B cell (primary cell): ENCODE measurements around the gene TTC38. TPM values are rescaled to one million over a fixed set of nuclear protein-coding genes. Genes with fewer than 3 reads are reported as not detected.

ENCODE experiments used
- ATAC-seq: fragments of 200-7000 bp; cut with Tn5 transposase; one replicate; pipeline ENCODE4 v1.10.0; 2021; ENCODE audit warnings: low read depth, mild to moderate bottlenecking, moderate number of reproducible peaks, moderate library complexity
- CTCF ChIA-PET: fragments of 350-600 bp; sonication (Branson Sonifier 250); formaldehyde crosslinking; loops from one replicate; lab custom pipeline; 2021; ENCODE audit warnings: antibody characterized with exemption, inconsistent platforms; lab: Charles Lee
- POLR2A ChIA-PET: fragments of 350-600 bp; sonication (Branson Sonifier 250); formaldehyde crosslinking; loops from one replicate; lab custom pipeline; 2021; ENCODE audit warnings: antibody characterized with exemption; lab: Charles Lee
- DNase-seq: peaks from one replicate; pipeline ENCODE4 v3.0.0; 2013
- H2AFZ ChIP-seq: 2 replicates; pipeline ENCODE4 v1.6.1; 2012; ENCODE audit warnings: mild to moderate bottlenecking, low read depth, low read length; ENCODE audit not compliant: insufficient read depth, poor library complexity, severe bottlenecking
- H3K27ac ChIP-seq, 2 donors: 1 replicate in 1 of 2; 2 replicates in 1 of 2; pipeline ENCODE4 v1.5.1; 2012 to 2013; ENCODE audit warnings: low read length in 2 of 2, mild to moderate bottlenecking in 2 of 2, moderate library complexity in 1 of 2
- H3K27me3 ChIP-seq, 4 experiments: fragments of 200-600 bp in 1 of 4; sonication (generic) in 1 of 4; replicated peaks in 1 of 4; 1 replicate in 2 of 4; 2 replicates in 2 of 4; pipeline versions ENCODE4 v1.6.1 to v1.7.0; 2013 to 2016; ENCODE audit warnings: low read length in 3 of 4, mild to moderate bottlenecking in 2 of 4, mixed read lengths in 1 of 4, moderate library complexity in 1 of 4; ENCODE audit not compliant: insufficient read depth in 4 of 4, control insufficient read depth in 3 of 4; ENCODE audit errors: control extremely low read depth in 1 of 4
- H3K36me3 ChIP-seq, 2 experiments: replicated peaks in 1 of 2; 1 replicate in 1 of 2; 2 replicates in 1 of 2; pipeline versions ENCODE4 v1.6.1 to v1.7.1; 2013; ENCODE audit warnings: low read length in 1 of 2; ENCODE audit not compliant: insufficient read depth in 2 of 2, control insufficient read depth in 1 of 2; ENCODE audit errors: control extremely low read depth in 1 of 2, extremely low read depth in 1 of 2
- H3K4me1 ChIP-seq, 2 donors: fragments of 200-600 bp in 1 of 2; sonication (generic) in 1 of 2; 1 replicate in 1 of 2; 2 replicates in 1 of 2; pipeline versions ENCODE4 v1.5.1 to v1.6.1; 2013 to 2017; ENCODE audit warnings: low read length in 2 of 2; ENCODE audit not compliant: control insufficient read depth in 2 of 2, insufficient read depth in 2 of 2
- H3K4me2 ChIP-seq: replicated peaks from 2 replicates; pipeline ENCODE3; 2012; ENCODE audit warnings: mild to moderate bottlenecking, low read depth, low read length; ENCODE audit not compliant: poor library complexity, severe bottlenecking
- H3K4me3 ChIP-seq, 5 experiments: fragments of 200-600 bp in 1 of 5; sonication (generic) in 1 of 5; 1 replicate in 3 of 5; 2 replicates in 2 of 5; pipeline versions ENCODE4 v1.5.1 to v1.7.0; 2011 to 2016; ENCODE audit warnings: low read length in 4 of 5, mild to moderate bottlenecking in 4 of 5, low read depth in 2 of 5, control low read depth in 1 of 5, moderate library complexity in 1 of 5; ENCODE audit not compliant: insufficient read depth in 1 of 5; ENCODE audit errors: control extremely low read depth in 1 of 5, extremely low read depth in 1 of 5
- H3K79me2 ChIP-seq: fragments of 200-600 bp; sonication (generic); one replicate; pipeline ENCODE4 v1.6.0; 2016; ENCODE audit warnings: low read length; ENCODE audit not compliant: control insufficient read depth, insufficient read depth
- H3K9ac ChIP-seq: fragments of 200-600 bp; sonication (generic); 2 replicates; pipeline ENCODE4 v1.6.1; 2017; ENCODE audit warnings: mild to moderate bottlenecking, low read length, moderate library complexity
- H3K9me3 ChIP-seq, 3 donors: one replicate each; pipeline versions ENCODE4 v1.6.1 to v1.7.1; 2013; ENCODE audit warnings: low read length in 2 of 3; ENCODE audit not compliant: control insufficient read depth in 2 of 3, insufficient read depth in 1 of 3; ENCODE audit errors: control extremely low read depth in 1 of 3
- H4K20me1 ChIP-seq: 2 replicates; pipeline ENCODE4 v1.6.0; 2012; ENCODE audit warnings: mild to moderate bottlenecking, low read length; ENCODE audit not compliant: insufficient read depth, control insufficient read depth, poor library complexity, severe bottlenecking
- H3K27ac Mint-ChIP-seq: one replicate; pipeline ENCODE4 v1.8.0; 2021; ENCODE audit warnings: mixed read lengths
- H3K27me3 Mint-ChIP-seq: one replicate; pipeline ENCODE4 v1.8.0; 2021; ENCODE audit warnings: mixed read lengths
- H3K4me1 Mint-ChIP-seq: one replicate; pipeline ENCODE4 v1.8.0; 2021; ENCODE audit warnings: mixed read lengths
- H3K4me3 Mint-ChIP-seq: one replicate; pipeline ENCODE4 v1.8.0; 2021; ENCODE audit warnings: mixed read lengths
- H3K9me3 Mint-ChIP-seq: one replicate; pipeline ENCODE4 v1.8.0; 2022; ENCODE audit warnings: mixed read lengths; ENCODE audit not compliant: insufficient read depth
- EZH2 ChIP-seq: IDR thresholded peaks from 2 replicates; pipeline ENCODE4 v1.6.1; 2012; ENCODE audit warnings: borderline replicate concordance, low read depth, mild to moderate bottlenecking, moderate library complexity, low read length; ENCODE audit not compliant: insufficient read depth, poor library complexity, severe bottlenecking
- WGBS: methylation state at CpG from one replicate; pipeline ENCODE4 v1.1.5; 2013; ENCODE audit warnings: missing lambda C conversion rate; ENCODE audit not compliant: insufficient coverage; 5-methylcytosine and 5-hydroxymethylcytosine counted together
- intact Hi-C: fragments of 100-400 bp; cut with micrococcal nuclease; formaldehyde crosslinking; loops from one replicate; pipeline ENCODE4 v1.10.0; 2022
- polyA plus RNA-seq: library from polyadenylated mRNA; depleted of rRNA; stranded (reverse); fragments of >200 nt; gene quantifications from 2 replicates; pipeline ENCODE4 v1.2.3, GENCODE V29; 2012
- total RNA-seq, 2 donors: library from RNA; stranded (reverse); fragments of 120-200 nt in 1 of 2; gene quantifications; 1 replicate in 1 of 2; 2 replicates in 1 of 2; pipeline versions ENCODE4 v1.2.3 to v1.2.4, GENCODE V29; 2013 to 2022
- TF ChIP-seq, protein P1 (sequence below): fragments of 200-600 bp; IDR thresholded peaks from one replicate; pipeline ENCODE4 v1.8.0; 2022; ENCODE audit warnings: antibody characterized with exemption, mild to moderate bottlenecking

TTC38 gene
- total and polyA plus RNA-seq, 2 donors (not counting 1 experiment from before 2014, with no cell fraction given) = 10.8 to 13.3 TPM

DNA sequence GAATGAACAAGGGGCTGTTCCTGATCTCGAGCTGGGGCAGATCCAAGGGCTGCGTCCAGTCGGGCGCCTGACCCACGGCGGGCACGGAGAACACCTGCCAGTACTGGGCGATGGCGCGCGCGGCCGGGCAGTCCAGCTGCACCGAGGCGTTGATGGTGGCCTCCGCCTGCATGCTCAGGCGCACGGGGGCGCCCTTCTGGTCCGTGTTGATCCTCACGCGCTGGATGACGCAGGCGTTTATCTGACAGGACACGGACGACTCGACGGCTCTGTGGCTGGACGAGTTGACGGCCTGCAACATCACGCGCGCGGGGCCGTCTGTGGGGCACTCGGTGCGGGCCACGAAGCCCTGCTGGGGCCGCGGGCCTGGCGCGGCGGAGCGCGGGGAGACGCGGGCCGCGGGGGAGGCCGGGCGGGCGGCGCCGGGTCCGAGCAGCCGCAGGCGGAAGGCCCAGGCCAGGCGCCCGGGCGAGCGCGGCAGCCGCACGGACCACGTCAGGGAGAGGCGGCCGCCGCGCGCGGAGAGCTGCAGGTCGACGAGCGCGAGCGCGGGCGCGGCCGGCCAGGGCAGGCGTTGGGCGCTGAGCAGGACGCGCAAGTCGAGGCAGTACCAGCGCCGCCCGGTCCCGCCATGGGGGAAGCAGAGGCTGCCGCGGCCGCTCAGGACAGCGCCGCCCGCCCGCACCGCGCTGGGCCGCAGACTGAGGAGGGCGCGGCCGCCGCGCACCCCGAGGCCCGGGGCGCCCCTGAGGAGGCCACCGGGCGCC lies 5.2 kb upstream of the TTC38 start:
- Mint-ChIP-seq H3K9me3 (no peaks in the 10 kb centered on the region), H3K27ac (no peak overlapping the region), H3K27me3 (peaks cover 63% of the 10 kb centered on the region), H3K4me3 (peak overlapping the region; percentile 64), H3K4me1 (peaks cover 12% of the 10 kb centered on the region)
- Histone ChIP-seq H3K36me3 (no peaks in the 10 kb centered on the region), H3K4me2 (peak overlapping the region; percentile 50), H3K4me3 (no peak overlapping the region), H2AFZ (peak overlapping the region; percentile 46), H4K20me1 (no peaks in the 10 kb centered on the region), H3K79me2 (no peaks in the 10 kb centered on the region), H3K27ac (no peak overlapping the region), H3K27me3 (peaks cover 0 to 41% (median 29%) of the 10 kb centered on the region in 4 experiments), H3K9me3 (peaks cover 0 to 17% (median 0%) of the 10 kb centered on the region in 3 donors), H3K4me1 (peaks cover 3 to 4% of the 10 kb centered on the region in 2 donors), H3K9ac (no peak overlapping the region)
- DNase-seq (peak; percentile 52), ATAC-seq (peak; percentile 58)
- CTCF ChIA-PET = interaction anchor here (1.0 kb wide), 1 partner anchor 34 kb away, joined by 3 read pairs; the partner anchor contains the start of gene GTSE1
- POLR2A ChIA-PET = interaction anchor here (1.2 kb wide), 1 partner anchor 34 kb away, joined by 3 read pairs; the partner anchor contains the start of gene GTSE1
- WGBS = 16% methylated on average over 109 of the region's 109 CpGs
- no peak for TF ChIP-seq EZH2
- TF ChIP-seq, protein P1, sequence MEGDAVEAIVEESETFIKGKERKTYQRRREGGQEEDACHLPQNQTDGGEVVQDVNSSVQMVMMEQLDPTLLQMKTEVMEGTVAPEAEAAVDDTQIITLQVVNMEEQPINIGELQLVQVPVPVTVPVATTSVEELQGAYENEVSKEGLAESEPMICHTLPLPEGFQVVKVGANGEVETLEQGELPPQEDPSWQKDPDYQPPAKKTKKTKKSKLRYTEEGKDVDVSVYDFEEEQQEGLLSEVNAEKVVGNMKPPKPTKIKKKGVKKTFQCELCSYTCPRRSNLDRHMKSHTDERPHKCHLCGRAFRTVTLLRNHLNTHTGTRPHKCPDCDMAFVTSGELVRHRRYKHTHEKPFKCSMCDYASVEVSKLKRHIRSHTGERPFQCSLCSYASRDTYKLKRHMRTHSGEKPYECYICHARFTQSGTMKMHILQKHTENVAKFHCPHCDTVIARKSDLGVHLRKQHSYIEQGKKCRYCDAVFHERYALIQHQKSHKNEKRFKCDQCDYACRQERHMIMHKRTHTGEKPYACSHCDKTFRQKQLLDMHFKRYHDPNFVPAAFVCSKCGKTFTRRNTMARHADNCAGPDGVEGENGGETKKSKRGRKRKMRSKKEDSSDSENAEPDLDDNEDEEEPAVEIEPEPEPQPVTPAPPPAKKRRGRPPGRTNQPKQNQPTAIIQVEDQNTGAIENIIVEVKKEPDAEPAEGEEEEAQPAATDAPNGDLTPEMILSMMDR = peak; percentile 23
- intact Hi-C loops = no loop called here

DNA sequence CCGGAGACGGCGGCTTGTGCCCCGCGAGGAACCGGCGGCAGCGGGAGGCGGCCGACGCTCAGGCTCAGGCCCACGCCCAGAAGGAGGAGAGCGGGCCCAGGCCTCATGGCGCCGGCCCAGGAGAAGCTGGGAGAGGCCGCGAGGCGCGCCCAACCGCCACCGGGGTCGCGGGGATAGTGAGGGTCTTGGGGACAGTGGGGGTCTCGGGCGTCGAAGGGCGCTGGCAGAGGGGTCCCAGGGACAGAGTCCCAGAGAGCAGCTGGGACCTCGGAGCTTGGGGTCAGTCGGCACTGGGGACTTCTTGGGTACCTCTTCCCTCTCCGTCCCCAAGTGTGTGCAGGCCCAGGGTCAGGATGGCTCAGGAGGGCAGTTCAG lies 4.6 kb upstream of the TTC38 start, which contains the start of gene PKDREJ:
Gene PKDREJ (minus strand): TSS at position 128 of the 375 bp plus-strand sequence. CDS start 21 bp downstream, at position 107.
- ATAC-seq (no peak), DNase-seq (no peak)
- Histone ChIP-seq H2AFZ (peak within 1 kb of the TSS; percentile 46), H3K79me2 (no peaks in the 10 kb centered on the region), H4K20me1 (no peaks in the 10 kb centered on the region), H3K27ac (no peak within 1 kb of the TSS), H3K36me3 (no peaks in the 10 kb centered on the region), H3K4me1 (peaks cover 4 to 6% of the 10 kb centered on the region in 2 donors), H3K9me3 (peaks cover 0 to 17% (median 0%) of the 10 kb centered on the region in 3 donors), H3K4me2 (peak within 1 kb of the TSS; percentile 50), H3K4me3 (no peak within 1 kb of the TSS), H3K9ac (no peak within 1 kb of the TSS), H3K27me3 (peaks cover 0 to 41% (median 29%) of the 10 kb centered on the region in 4 experiments)
- ChIA-PET CTCF (no interaction called here), POLR2A (interaction anchor here (1.2 kb wide), 1 partner anchor 33 kb away, joined by 3 read pairs; the partner anchor contains the start of gene GTSE1)
- intact Hi-C loops = no loop called here
- Mint-ChIP-seq H3K27ac (no peak within 1 kb of the TSS), H3K4me3 (peak within 1 kb of the TSS; percentile 64), H3K27me3 (peaks cover 63% of the 10 kb centered on the region), H3K9me3 (no peaks in the 10 kb centered on the region), H3K4me1 (peaks cover 14% of the 10 kb centered on the region)
- TF ChIP-seq EZH2 = no peak
- TF ChIP-seq, protein P1 = no peak
- 64% methylated on average over 30 of the region's 30 CpGs for WGBS
